SK-N-SH (cell line): Measurements from ENCODE around the gene MINDY4. TPM values are rescaled to one million over a fixed set of nuclear protein-coding genes. Genes with fewer than 3 reads are reported as not detected.

Experiments
- CTCF ChIA-PET: fragments of 300-600, 350-600 bp; formaldehyde crosslinking; extraction: SDS; loops from one replicate; lab custom pipeline; 2021; lab: Yijun Ruan, JAX
- POLR2A ChIA-PET: fragments of 350-600 bp; sonication (Branson Sonifier 250); formaldehyde crosslinking; extraction: SDS; loops from one replicate; lab custom pipeline; 2020; ENCODE audit warnings: antibody characterized with exemption, inconsistent platforms; lab: Yijun Ruan, JAX
- DNase-seq: peaks from one replicate; pipeline ENCODE4 v3.0.0; 2012
- H2AFZ ChIP-seq: fragments of 200-600 bp; sonication (generic); 2 replicates; pipeline ENCODE4 v1.8.1; 2016; ENCODE audit warnings: antibody characterized with exemption, mild to moderate bottlenecking, low read depth
- H3F3A ChIP-seq: fragments of 200-600 bp; sonication (generic); replicated peaks from 2 replicates; pipeline ENCODE3; 2016; ENCODE audit warnings: antibody characterized with exemption, mild to moderate bottlenecking; ENCODE audit not compliant: insufficient read depth
- H3K27ac ChIP-seq, 2 experiments: fragments of 200-500 bp in 1 of 2; fragments of 200-600 bp in 1 of 2; sonication (Bioruptor generic) in 1 of 2; sonication (generic), shearing (Covaris generic) in 1 of 2; 2 replicates each; pipeline versions ENCODE4 v1.5.1 to v1.6.1; 2014 to 2016; ENCODE audit warnings: low read depth in 2 of 2, inconsistent platforms in 1 of 2, low read length in 1 of 2, mild to moderate bottlenecking in 1 of 2, mixed read lengths in 1 of 2
- H3K27me3 ChIP-seq: fragments of 200-600 bp; sonication (generic), shearing (Covaris generic); 2 replicates; pipeline ENCODE4 v1.6.1; 2016; ENCODE audit warnings: mixed run types; ENCODE audit not compliant: insufficient read depth
- H3K36me3 ChIP-seq, 2 experiments: fragments of 200-500 bp in 1 of 2; fragments of 200-600 bp in 1 of 2; sonication (Bioruptor generic) in 1 of 2; sonication (generic) in 1 of 2; replicated peaks in 1 of 2; 2 replicates each; pipeline versions ENCODE3 to v1.5.1; 2014 to 2016; ENCODE audit warnings: low read length in 1 of 2, mild to moderate bottlenecking in 1 of 2; ENCODE audit not compliant: insufficient read depth in 2 of 2, control insufficient read depth in 1 of 2
- H3K4me1 ChIP-seq, 2 experiments: fragments of 200-500 bp in 1 of 2; fragments of 200-600 bp in 1 of 2; sonication (Bioruptor generic) in 1 of 2; sonication (generic), shearing (Covaris generic) in 1 of 2; 2 replicates each; pipeline versions ENCODE4 v1.5.1 to v1.6.1; 2014 to 2016; ENCODE audit warnings: low read depth in 1 of 2, low read length in 1 of 2, mixed run types in 1 of 2; ENCODE audit not compliant: insufficient read depth in 2 of 2, control insufficient read depth in 1 of 2
- H3K4me2 ChIP-seq: fragments of 200-600 bp; sonication (generic), shearing (Covaris generic); 2 replicates; pipeline ENCODE4 v1.6.1; 2017; ENCODE audit warnings: mixed run types
- H3K4me3 ChIP-seq, 2 experiments: fragments of 200-500 bp in 1 of 2; fragments of 200-600 bp in 1 of 2; sonication (Bioruptor generic) in 1 of 2; sonication (generic), shearing (Covaris generic) in 1 of 2; 2 replicates each; pipeline versions ENCODE4 v1.5.1 to v1.8.1; 2014 to 2016; ENCODE audit warnings: low read depth in 2 of 2, inconsistent platforms in 1 of 2, low read length in 1 of 2, mild to moderate bottlenecking in 1 of 2, mixed read lengths in 1 of 2, moderate library complexity in 1 of 2
- H3K79me2 ChIP-seq: fragments of 200-600 bp; sonication (generic); 2 replicates; pipeline ENCODE4 v1.8.1; 2017; ENCODE audit warnings: mild to moderate bottlenecking; ENCODE audit not compliant: insufficient read depth
- H3K9ac ChIP-seq: fragments of 200-600 bp; sonication (generic); 2 replicates; pipeline ENCODE4 v1.6.1; 2017; ENCODE audit warnings: mixed run types
- H3K9me2 ChIP-seq: fragments of 200-600 bp; sonication (generic); 2 replicates; pipeline ENCODE4 v1.6.1; 2017; ENCODE audit warnings: mixed run types
- H3K9me3 ChIP-seq: fragments of 200-600 bp; sonication (generic); 2 replicates; pipeline ENCODE4 v1.6.1; 2017; ENCODE audit warnings: mixed run types, mild to moderate bottlenecking, moderate library complexity
- H4K20me1 ChIP-seq: fragments of 200-600 bp; sonication (generic); 2 replicates; pipeline ENCODE4 v1.6.1; 2017; ENCODE audit warnings: mild to moderate bottlenecking, mixed run types; ENCODE audit not compliant: insufficient read depth
- CHD2 ChIP-seq: fragments of 150-350 bp; IDR thresholded peaks from 2 replicates; pipeline ENCODE4 v1.6.1; 2018; ENCODE audit warnings: low read length; ENCODE audit not compliant: partially characterized antibody
- EP300 ChIP-seq, 2 experiments: IDR thresholded peaks; 2 replicates each; pipeline versions ENCODE4 v1.4.0 to v1.6.1; 2012; ENCODE audit warnings: borderline replicate concordance in 1 of 2, low read depth in 1 of 2, low read length in 1 of 2
- GABPA ChIP-seq: IDR thresholded peaks from 2 replicates; pipeline ENCODE4 v1.4.0; 2012; ENCODE audit warnings: low read depth, mild to moderate bottlenecking
- GATA2 ChIP-seq: sonication (generic); formaldehyde crosslinking; IDR thresholded peaks from 2 replicates; pipeline ENCODE4 v1.5.0; 2020; ENCODE audit warnings: mild to moderate bottlenecking, missing genetic modification reagents
- JUND ChIP-seq: IDR thresholded peaks from 2 replicates; pipeline ENCODE4 v1.4.0; 2012
- MXI1 ChIP-seq: IDR thresholded peaks from 2 replicates; pipeline ENCODE4 v1.6.1; 2012; ENCODE audit warnings: mild to moderate bottlenecking, low read depth, low read length, improper control_type of control experiment
- NRF1 ChIP-seq: IDR thresholded peaks from 2 replicates; pipeline ENCODE4 v1.6.1; 2012; ENCODE audit warnings: low read depth, mild to moderate bottlenecking, low read length
- POLR2AphosphoS5 ChIP-seq: IDR thresholded peaks from 2 replicates; pipeline ENCODE4 v1.6.1; 2012; ENCODE audit warnings: low read depth, low read length
- RAD21 ChIP-seq: IDR thresholded peaks from 2 replicates; pipeline ENCODE4 v1.6.1; 2012; ENCODE audit warnings: mild to moderate bottlenecking, low read length
- RFX5 ChIP-seq: IDR thresholded peaks from 2 replicates; pipeline ENCODE4 v1.6.1; 2012; ENCODE audit warnings: mild to moderate bottlenecking, improper control_type of control experiment, low read length
- RXRA ChIP-seq: IDR thresholded peaks from 2 replicates; pipeline ENCODE4 v1.4.0; 2012; ENCODE audit warnings: low read depth, mild to moderate bottlenecking, borderline replicate concordance
- SIN3A ChIP-seq: IDR thresholded peaks from 2 replicates; pipeline ENCODE4 v1.6.1; 2012; ENCODE audit warnings: low read depth, mild to moderate bottlenecking, low read length, moderate library complexity, borderline replicate concordance
- SMC3 ChIP-seq: IDR thresholded peaks from 2 replicates; pipeline ENCODE4 v1.6.1; 2012; ENCODE audit warnings: low read depth, low read length, improper control_type of control experiment
- TCF12 ChIP-seq: IDR thresholded peaks from 2 replicates; pipeline ENCODE4 v1.4.0; 2012
- TEAD4 ChIP-seq: IDR thresholded peaks from 2 replicates; pipeline ENCODE4 v1.4.0; 2012; ENCODE audit warnings: mild to moderate bottlenecking, borderline replicate concordance; ENCODE audit not compliant: insufficient read depth
- WGBS: methylation state at CpG from one replicate; pipeline ENCODE4 v1.1.6; 2017; ENCODE audit warnings: low lambda C conversion rate; 5-methylcytosine and 5-hydroxymethylcytosine counted together
- polyA plus RNA-seq, 3 experiments: library from polyadenylated mRNA; depleted of rRNA; stranded (reverse); fragments of >200 nt; gene quantifications; 2 replicates each; pipeline ENCODE4 v1.2.3, GENCODE V29; 2012
- TF ChIP-seq, protein P1 (sequence below): IDR thresholded peaks from 2 replicates; pipeline ENCODE4 v1.4.0; 2012; ENCODE audit warnings: low read depth, borderline replicate concordance
- TF ChIP-seq, protein P2 (sequence below): IDR thresholded peaks from 2 replicates; pipeline ENCODE4; 2012
- TF ChIP-seq, protein P3 (sequence below): IDR thresholded peaks from 2 replicates; pipeline ENCODE4 v1.4.0; 2012; ENCODE audit warnings: low read depth

MINDY4 gene
- polyA plus RNA-seq, 1 of the 3 experiments (the other 2 are of a cell fraction): 1.8 TPM

DNA sequence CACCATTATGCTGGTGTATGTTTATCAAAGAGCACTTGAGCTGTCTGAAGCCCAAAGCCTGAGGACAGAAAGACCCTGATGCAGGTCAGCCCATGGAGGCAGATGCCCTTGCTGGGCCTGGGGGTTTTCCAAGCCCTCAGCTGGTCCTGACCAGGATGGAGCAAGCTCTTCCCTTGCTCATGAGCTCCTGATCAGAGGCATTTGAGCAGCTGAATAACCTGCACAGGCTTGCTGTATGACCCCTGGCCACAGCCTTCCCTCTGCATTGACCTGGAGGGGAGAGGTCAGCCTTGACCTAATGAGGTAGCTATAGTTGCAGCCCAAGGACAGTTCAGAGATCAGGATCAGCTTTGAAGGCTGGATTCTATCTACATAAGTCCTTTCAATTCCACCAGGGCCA, 153.4 kb downstream of the MINDY4 start:
- H3K9ac ChIP-seq: no peak overlapping the region
- H3K4me1 ChIP-seq: peaks cover 20 to 27% of the 10 kb centered on the region in 2 experiments; a peak in 3 of 4 replicates
- no peak overlapping the region for H2AFZ ChIP-seq
- no peaks in the 10 kb centered on the region for H3K27me3 ChIP-seq
- H3F3A ChIP-seq: peaks cover 11% of the 10 kb centered on the region
- H4K20me1 ChIP-seq: no peaks in the 10 kb centered on the region
- H3K79me2 ChIP-seq: no peaks in the 10 kb centered on the region
- H3K27ac ChIP-seq: no peak overlapping the region
- no peaks in the 10 kb centered on the region for H3K9me3 ChIP-seq
- no peaks in the 10 kb centered on the region for H3K36me3 ChIP-seq
- no peak for TF ChIP-seq RAD21
- no peak for TF ChIP-seq GATA2 (CRISPR knock-in tag)
- TF ChIP-seq, protein P1, sequence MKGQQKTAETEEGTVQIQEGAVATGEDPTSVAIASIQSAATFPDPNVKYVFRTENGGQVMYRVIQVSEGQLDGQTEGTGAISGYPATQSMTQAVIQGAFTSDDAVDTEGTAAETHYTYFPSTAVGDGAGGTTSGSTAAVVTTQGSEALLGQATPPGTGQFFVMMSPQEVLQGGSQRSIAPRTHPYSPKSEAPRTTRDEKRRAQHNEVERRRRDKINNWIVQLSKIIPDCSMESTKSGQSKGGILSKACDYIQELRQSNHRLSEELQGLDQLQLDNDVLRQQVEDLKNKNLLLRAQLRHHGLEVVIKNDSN: no peak
- TF ChIP-seq RFX5: no peak
- no peak for TF ChIP-seq POLR2AphosphoS5
- no peak for TF ChIP-seq RXRA
- no peak for TF ChIP-seq TEAD4
- TF ChIP-seq TCF12: no peak
- TF ChIP-seq, protein P2, sequence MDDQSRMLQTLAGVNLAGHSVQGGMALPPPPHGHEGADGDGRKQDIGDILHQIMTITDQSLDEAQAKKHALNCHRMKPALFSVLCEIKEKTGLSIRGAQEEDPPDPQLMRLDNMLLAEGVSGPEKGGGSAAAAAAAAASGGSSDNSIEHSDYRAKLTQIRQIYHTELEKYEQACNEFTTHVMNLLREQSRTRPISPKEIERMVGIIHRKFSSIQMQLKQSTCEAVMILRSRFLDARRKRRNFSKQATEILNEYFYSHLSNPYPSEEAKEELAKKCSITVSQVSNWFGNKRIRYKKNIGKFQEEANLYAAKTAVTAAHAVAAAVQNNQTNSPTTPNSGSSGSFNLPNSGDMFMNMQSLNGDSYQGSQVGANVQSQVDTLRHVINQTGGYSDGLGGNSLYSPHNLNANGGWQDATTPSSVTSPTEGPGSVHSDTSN: no peak
- TF ChIP-seq CHD2: no peak
- TF ChIP-seq JUND: no peak
- no peak for TF ChIP-seq MXI1
- TF ChIP-seq GABPA: no peak
- TF ChIP-seq SIN3A: no peak
- no peak for TF ChIP-seq EP300 (IDR thresholded peaks at IDR 0.05; ENCODE audit: borderline replicate concordance in 1 of 2, low read depth in 1 of 2, low read length in 1 of 2)
- TF ChIP-seq, protein P3, sequence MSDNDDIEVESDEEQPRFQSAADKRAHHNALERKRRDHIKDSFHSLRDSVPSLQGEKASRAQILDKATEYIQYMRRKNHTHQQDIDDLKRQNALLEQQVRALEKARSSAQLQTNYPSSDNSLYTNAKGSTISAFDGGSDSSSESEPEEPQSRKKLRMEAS: no peak
- ChIA-PET POLR2A (no interaction called here), CTCF (interaction anchor here (0.7 to 4.2 kb wide), 5 partner anchors 12 to 198 kb away, joined by 3 to 34 read pairs (median 7); no protein-coding TSS in a partner anchor)
- no peak overlapping the region for H3K4me2 ChIP-seq
- H3K4me3 ChIP-seq: no peak overlapping the region
- no peaks in the 10 kb centered on the region for H3K9me2 ChIP-seq
- no peak for DNase-seq

DNA sequence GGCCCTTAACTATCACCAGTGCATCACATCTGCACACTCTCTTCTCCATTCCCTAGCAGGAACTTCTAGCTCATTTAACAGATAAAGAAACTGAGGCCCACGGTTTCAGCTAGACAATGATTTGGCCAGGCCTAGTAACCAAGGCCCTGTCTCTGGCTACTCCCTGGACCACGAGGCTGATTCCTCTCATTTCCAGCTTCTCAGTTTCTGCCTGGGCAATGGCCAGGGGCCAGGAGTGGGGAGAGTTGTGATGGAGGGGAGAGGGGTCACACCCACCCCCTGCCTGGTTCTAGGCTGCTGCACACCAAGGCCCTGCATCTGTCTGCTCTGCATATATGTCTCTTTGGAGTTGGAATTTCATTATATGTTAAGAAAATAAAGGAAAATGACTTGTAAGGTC, 153.9 kb downstream of the MINDY4 start:
- H3K27ac ChIP-seq: no peak overlapping the region
- no peak overlapping the region for H3K4me3 ChIP-seq
- DNase-seq: peak; percentile 32
- H3K4me1 ChIP-seq: peaks cover 18 to 24% of the 10 kb centered on the region in 2 experiments; a peak in 3 of 4 replicates
- no peak overlapping the region for H2AFZ ChIP-seq
- ChIA-PET CTCF (interaction anchor here (1.0 to 4.2 kb wide), 4 partner anchors 13 to 197 kb away, joined by 6 to 34 read pairs (median 8); no protein-coding TSS in a partner anchor), POLR2A (no interaction called here)
- H3K9me2 ChIP-seq: no peaks in the 10 kb centered on the region
- H3K9ac ChIP-seq: no peak overlapping the region
- 33% methylated on average over 1 of the region's 2 CpGs for WGBS
- no peaks in the 10 kb centered on the region for H3K36me3 ChIP-seq
- no peaks in the 10 kb centered on the region for H3K79me2 ChIP-seq
- peaks cover 10% of the 10 kb centered on the region for H3F3A ChIP-seq
- H3K4me2 ChIP-seq: no peak overlapping the region
- no peaks in the 10 kb centered on the region for H3K27me3 ChIP-seq
- no peaks in the 10 kb centered on the region for H4K20me1 ChIP-seq
- TF ChIP-seq, protein P1: no peak
- TF ChIP-seq POLR2AphosphoS5: no peak
- no peak for TF ChIP-seq SMC3
- TF ChIP-seq NRF1: no peak
- H3K9me3 ChIP-seq: no peaks in the 10 kb centered on the region
